Mucosa of descending colon (tissue), 3 donors: ENCODE measurements around the gene OR6N1. TPM values are rescaled to one million over a fixed set of nuclear protein-coding genes. Genes with fewer than 3 reads are reported as not detected.

Experiments used
- ATAC-seq: fragments of 200-7000 bp; cut with Tn5 transposase; one replicate; pipeline ENCODE4 v1.9.1; 2020; ENCODE audit warnings: mild to moderate bottlenecking, moderate library complexity
- DNase-seq, 3 donors: peaks; one replicate each; pipeline ENCODE4 v3.0.0-alpha.2; 2020
- H3K36me3 ChIP-seq: fragments of 200-600 bp; one replicate; pipeline ENCODE4 v1.8.0; 2021; ENCODE audit warnings: low read depth, mild to moderate bottlenecking
- H3K4me1 ChIP-seq: fragments of 200-600 bp; one replicate; pipeline ENCODE4 v1.8.0; 2021; ENCODE audit warnings: low read depth, mild to moderate bottlenecking
- H3K4me3 ChIP-seq: fragments of 200-600 bp; one replicate; pipeline ENCODE4 v1.8.0; 2021; ENCODE audit warnings: mild to moderate bottlenecking
- H3K9me3 ChIP-seq: fragments of 200-600 bp; one replicate; pipeline ENCODE4 v1.8.0; 2021; ENCODE audit warnings: mild to moderate bottlenecking
- intact Hi-C, 2 donors: fragments of 100-400 bp; cut with DNase I in 1 of 2; cut with micrococcal nuclease in 1 of 2; formaldehyde crosslinking; loops; one replicate each; pipeline versions ENCODE4 v1.11.0 to v1.11.1; 2022; cut with DNase I, micrococcal nuclease
- total RNA-seq, 3 donors: library from RNA; stranded (reverse); fragmentation: NEBNext Ultra II Directional in 2 of 3; extraction: Animal tissue kit (Norgen Biotek cat#: 25700) in 2 of 3; gene quantifications; one replicate each; pipeline versions ENCODE4 v1.2.1 to v1.2.4, GENCODE V29; 2021 to 2023
- TF ChIP-seq, protein P1 (sequence below): fragments of 200-600 bp; IDR thresholded peaks from one replicate; pipeline ENCODE4 v1.8.0; 2022; ENCODE audit warnings: antibody characterized with exemption, mild to moderate bottlenecking
- donor health status: DM: no; HTN: no; CAD: no; lungs with moderate emphysema.
- donor health status: DM: no; HTN: no; CAD: no.
- donor health status: DM: no; HTN: yes; CAD: no.

OR6N1 gene
- total RNA-seq, 3 donors from 2014 or later, result not detected

DNA sequence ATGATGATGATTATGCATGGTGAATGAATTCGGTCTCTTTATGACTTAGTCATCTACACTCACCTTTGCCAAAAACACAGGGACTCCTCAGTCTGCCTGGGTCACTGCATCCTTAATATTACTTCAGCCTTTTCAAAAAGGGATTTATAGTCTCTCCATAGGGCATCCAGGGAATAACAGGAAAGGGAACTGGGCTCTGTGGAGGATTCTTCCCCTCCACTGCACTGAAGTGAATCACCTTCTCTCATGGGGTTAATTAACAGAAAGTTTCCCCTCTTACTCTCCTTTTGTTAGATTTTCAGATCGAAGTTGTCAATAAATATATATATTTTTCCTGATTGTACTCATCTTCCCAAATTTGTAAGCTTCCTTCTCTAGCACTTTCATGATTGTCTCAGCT lies 51.4 kb downstream of the OR6N1 start, which contains the start of gene OR6K3:
OR6K3 (minus strand) TSS at position 101 of the 400 bp plus-strand sequence. CDS start 2,605 bp downstream, outside the sequence.
- DNase-seq (no peak), ATAC-seq (no peak)
- intact Hi-C loops, result no loop called here
- Histone ChIP-seq H3K36me3 (no peaks in the 10 kb centered on the region), H3K4me3 (no peak within 1 kb of the TSS), H3K4me1 (no peaks in the 10 kb centered on the region), H3K9me3 (no peaks in the 10 kb centered on the region)
- TF ChIP-seq, protein P1, sequence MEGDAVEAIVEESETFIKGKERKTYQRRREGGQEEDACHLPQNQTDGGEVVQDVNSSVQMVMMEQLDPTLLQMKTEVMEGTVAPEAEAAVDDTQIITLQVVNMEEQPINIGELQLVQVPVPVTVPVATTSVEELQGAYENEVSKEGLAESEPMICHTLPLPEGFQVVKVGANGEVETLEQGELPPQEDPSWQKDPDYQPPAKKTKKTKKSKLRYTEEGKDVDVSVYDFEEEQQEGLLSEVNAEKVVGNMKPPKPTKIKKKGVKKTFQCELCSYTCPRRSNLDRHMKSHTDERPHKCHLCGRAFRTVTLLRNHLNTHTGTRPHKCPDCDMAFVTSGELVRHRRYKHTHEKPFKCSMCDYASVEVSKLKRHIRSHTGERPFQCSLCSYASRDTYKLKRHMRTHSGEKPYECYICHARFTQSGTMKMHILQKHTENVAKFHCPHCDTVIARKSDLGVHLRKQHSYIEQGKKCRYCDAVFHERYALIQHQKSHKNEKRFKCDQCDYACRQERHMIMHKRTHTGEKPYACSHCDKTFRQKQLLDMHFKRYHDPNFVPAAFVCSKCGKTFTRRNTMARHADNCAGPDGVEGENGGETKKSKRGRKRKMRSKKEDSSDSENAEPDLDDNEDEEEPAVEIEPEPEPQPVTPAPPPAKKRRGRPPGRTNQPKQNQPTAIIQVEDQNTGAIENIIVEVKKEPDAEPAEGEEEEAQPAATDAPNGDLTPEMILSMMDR, result no peak

DNA sequence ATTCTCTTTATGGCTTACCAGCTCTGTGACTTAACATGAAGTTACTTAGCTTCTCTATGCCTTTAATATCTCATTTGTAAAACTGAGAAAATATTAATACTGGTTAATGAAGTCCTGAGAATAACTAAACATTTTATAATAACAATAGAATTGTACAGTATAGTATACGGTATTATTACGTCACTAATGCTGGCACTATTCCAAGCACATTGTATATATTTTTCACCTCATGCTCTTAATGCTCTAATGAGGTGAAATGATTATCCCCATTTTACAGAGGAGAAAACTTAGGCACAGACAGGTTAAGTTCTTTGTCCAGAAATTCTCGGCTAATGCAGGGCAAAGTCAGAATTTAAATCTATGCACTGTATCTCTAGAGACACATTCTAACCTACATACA lies 52.3 kb downstream of the OR6N1 start:
- H3K9me3 ChIP-seq, result no peaks in the 10 kb centered on the region
- H3K4me1 ChIP-seq, result no peaks in the 10 kb centered on the region
- intact Hi-C loops, result no loop called here
- no peak overlapping the region for H3K4me3 ChIP-seq
- no peaks in the 10 kb centered on the region for H3K36me3 ChIP-seq
- TF ChIP-seq, protein P1, result no peak
- DNase-seq (no peak), ATAC-seq (no peak)

DNA sequence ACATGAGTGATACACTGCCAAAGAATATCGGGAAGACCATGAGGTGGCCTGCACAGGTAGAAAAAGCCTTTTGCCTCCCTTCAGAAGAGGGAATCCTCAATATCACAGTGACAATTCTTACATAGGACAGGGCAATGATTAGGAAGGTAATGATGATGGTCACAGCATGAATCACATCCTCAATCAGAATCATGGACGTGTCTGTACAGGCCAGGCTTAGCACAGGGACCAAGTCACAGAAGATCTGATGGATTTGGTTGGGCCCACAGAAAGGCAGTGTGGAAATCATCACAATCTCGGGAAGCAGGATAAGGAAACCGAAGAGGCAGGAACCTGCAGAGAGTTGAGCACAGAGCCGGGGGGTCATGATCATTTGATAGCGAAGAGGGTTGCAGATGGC lies 54.7 kb downstream of the OR6N1 start:
- no peak for ATAC-seq
- TF ChIP-seq, protein P1, result no peak
- intact Hi-C loops, result no loop called here

DNA sequence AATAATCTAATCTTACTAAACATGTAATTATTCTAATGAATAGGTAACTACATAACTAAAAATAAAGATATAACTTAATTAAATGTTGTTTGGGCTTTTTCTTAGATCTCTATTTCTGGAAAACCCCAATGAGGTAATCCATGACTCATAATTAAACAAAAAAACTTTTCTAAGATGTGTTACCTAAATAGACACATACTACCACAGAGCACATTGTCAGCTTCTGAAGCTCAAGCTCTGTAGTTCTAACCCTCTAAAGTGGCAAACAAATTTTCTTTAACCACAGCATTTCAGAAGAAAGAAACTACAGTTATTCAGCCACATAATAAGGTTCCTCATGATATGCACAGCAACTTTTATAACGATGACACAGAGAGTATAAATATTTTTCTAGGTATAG lies 55.7 kb downstream of the OR6N1 start:
- TF ChIP-seq, protein P1, result no peak
- no peak for ATAC-seq
- intact Hi-C loops, result no loop called here

More for the DNA sequence above, 54.7 kb downstream of the OR6N1 start:
- no peaks in the 10 kb centered on the region for H3K36me3 ChIP-seq
- H3K9me3 ChIP-seq, result no peaks in the 10 kb centered on the region
- H3K4me1 ChIP-seq, result no peaks in the 10 kb centered on the region
- no peak for DNase-seq
- H3K4me3 ChIP-seq, result no peak overlapping the region

DNA sequence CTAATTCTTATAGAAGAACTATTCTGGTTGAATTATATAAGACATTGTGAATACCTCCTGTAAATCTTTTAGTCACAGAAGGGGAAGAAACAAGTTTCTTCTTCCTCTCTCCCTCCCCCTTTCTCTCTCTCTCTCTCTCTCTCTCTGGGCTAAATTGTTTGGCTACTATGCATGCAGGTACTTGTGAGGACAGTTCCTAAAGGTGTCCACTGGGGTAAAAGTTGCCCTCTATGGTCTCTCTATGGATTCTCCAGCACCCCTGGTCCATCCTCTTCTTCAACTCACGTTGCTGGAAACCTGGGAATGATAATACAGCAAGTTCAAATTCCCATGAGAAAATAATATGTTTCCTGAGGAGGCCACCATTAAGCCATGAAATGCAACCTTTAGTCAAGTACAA lies 57.2 kb downstream of the OR6N1 start:
- ATAC-seq (no peak), DNase-seq (no peak)
- no peaks in the 10 kb centered on the region for H3K9me3 ChIP-seq
- TF ChIP-seq, protein P1, result no peak
- H3K4me3 ChIP-seq, result no peak overlapping the region
- no peaks in the 10 kb centered on the region for H3K4me1 ChIP-seq
- intact Hi-C loops, result no loop called here
- no peaks in the 10 kb centered on the region for H3K36me3 ChIP-seq

More for the DNA sequence above, 55.7 kb downstream of the OR6N1 start:
- Histone ChIP-seq H3K9me3 (no peaks in the 10 kb centered on the region), H3K4me3 (no peak overlapping the region), H3K36me3 (no peaks in the 10 kb centered on the region), H3K4me1 (no peaks in the 10 kb centered on the region)
- DNase-seq, result no peak

Other genes starting within 250 kb of the OR6N1 start
- gene OR6Y1, start 217.8 kb downstream of the OR6N1 start, total RNA-seq, result not detected
- gene OR6P1, start 201.6 kb downstream of the OR6N1 start, total RNA-seq, result not detected
- gene OR10X1, start 192.3 kb downstream of the OR6N1 start, total RNA-seq, result not detected
- gene OR10Z1, start 166.9 kb downstream of the OR6N1 start, total RNA-seq, result not detected
- gene SPTA1, start 85.5 kb downstream of the OR6N1 start, total RNA-seq, result under 1 TPM in 2 of 3 donors, not detected in 1; 0.24 to 0.41 TPM
- not detected for gene OR6K2, start 71.5 kb downstream of the OR6N1 start, total RNA-seq
- gene OR6K3, start 51.5 kb downstream of the OR6N1 start, total RNA-seq, result not detected
- gene OR6K6, start 17.5 kb downstream of the OR6N1 start, total RNA-seq, result not detected
- not detected for gene OR6N2, start 9.0 kb upstream of the OR6N1 start, total RNA-seq
- gene MNDA, start 59.2 kb upstream of the OR6N1 start, total RNA-seq, result 1 to 10 TPM; 1.2 to 5.7 (median 3.8) TPM
- gene PYHIN1, start 159.4 kb upstream of the OR6N1 start, total RNA-seq, result 1 to 10 TPM in 1 of 3 donors, under 1 TPM in 2; 0.87 to 2.0 (median 0.98) TPM
- gene IFI16, start 237.7 kb upstream of the OR6N1 start, total RNA-seq, result 10 to 100 TPM; 14.4 to 37.9 (median 36.6) TPM